BJ (cell line): Measurements from ENCODE around the gene PGAM5. TPM values are rescaled to one million over a fixed set of nuclear protein-coding genes. Genes with fewer than 3 reads are reported as not detected.

ENCODE experiments used
- CTCF ChIA-PET: fragments of 350-600 bp; formaldehyde crosslinking; extraction: SDS; loops from one replicate; lab custom pipeline; 2021; ENCODE audit warnings: antibody characterized with exemption, inconsistent platforms; lab: Yijun Ruan, JAX
- POLR2A ChIA-PET: fragments of 300-600 bp; sonication (Branson Sonifier 250); formaldehyde crosslinking; extraction: SDS; loops from one replicate; lab custom pipeline; 2021; ENCODE audit warnings: antibody characterized with exemption; lab: Charles Lee
- DNase-seq: peaks from one replicate; pipeline ENCODE4 v3.0.0-alpha.2; 2011; ENCODE audit warnings: low read depth
- H3K27me3 ChIP-seq: 2 replicates; pipeline ENCODE4 v1.6.0; 2011; ENCODE audit warnings: low read length; ENCODE audit not compliant: control insufficient read depth, insufficient read depth
- H3K36me3 ChIP-seq: 2 replicates; pipeline ENCODE4 v1.5.1; 2011; ENCODE audit warnings: low read length; ENCODE audit not compliant: control insufficient read depth, insufficient read depth
- H3K4me3 ChIP-seq: 2 replicates; pipeline ENCODE4 v1.5.1; 2011; ENCODE audit warnings: low read depth, mild to moderate bottlenecking, control low read depth, low read length
- CTCF ChIP-seq: IDR thresholded peaks from 2 replicates; pipeline ENCODE4 v1.5.1; 2011; ENCODE audit warnings: low read depth, mild to moderate bottlenecking, control low read depth, inconsistent platforms, low read length, moderate library complexity; ENCODE audit not compliant: insufficient read depth
- polyA plus RNA-seq: library from polyadenylated mRNA; depleted of rRNA; stranded (reverse); fragments of >200 nt; gene quantifications from 2 replicates; pipeline ENCODE4 v1.2.3, GENCODE V29; 2011

The PGAM5 gene
- polyA plus RNA-seq, 1 experiment, result 17.7 TPM

GRCh38 chr12:132720606-132721345, 10.1 kb downstream of the PGAM5 start:
- no peak overlapping the region for H3K4me3 ChIP-seq
- POLR2A ChIA-PET, result no interaction called here
- no peak for TF ChIP-seq CTCF
- peaks cover 32% of the 10 kb centered on the region for H3K36me3 ChIP-seq
- CTCF ChIA-PET, result no interaction called here
- no peaks in the 10 kb centered on the region for H3K27me3 ChIP-seq
- DNase-seq, result no peak

DNA sequence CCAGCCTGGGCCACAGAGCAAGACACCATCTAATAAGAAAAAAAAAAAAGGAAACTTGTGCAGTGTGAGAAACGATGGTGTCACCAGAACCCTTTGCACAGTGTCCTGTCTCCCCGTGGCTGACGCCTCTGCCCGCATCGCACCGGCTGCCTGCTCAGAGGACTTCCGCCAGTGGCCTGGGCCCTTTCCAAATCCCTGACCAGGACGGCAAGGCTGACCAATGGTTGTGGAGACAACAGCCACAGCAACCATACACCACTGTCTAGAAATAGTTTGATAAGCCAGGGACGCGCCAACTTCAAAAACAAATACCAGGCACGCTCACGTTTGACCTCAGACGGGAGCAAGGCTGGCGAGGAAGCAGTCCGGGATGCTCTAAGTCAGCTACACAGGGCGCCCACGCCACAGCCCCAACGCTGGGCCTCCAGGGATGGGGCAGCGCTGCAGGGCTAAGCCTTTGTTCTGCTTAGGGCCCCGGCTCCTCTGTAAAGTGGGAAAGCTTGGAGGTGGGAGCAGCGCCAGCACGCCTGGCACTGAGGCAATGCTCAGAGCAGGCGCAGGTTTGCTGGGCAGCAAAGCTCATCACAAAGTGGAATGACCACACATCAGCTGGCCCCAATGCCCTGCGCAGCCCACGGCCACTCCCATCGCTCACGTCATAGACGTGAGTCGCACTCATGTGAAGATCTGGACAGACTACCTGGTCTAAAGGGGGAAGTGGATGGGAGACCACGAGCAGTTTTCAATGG, 12.5 kb downstream of the PGAM5 start:
- H3K36me3 ChIP-seq, result peaks cover 41% of the 10 kb centered on the region
- DNase-seq, result no peak
- CTCF ChIA-PET, result no interaction called here

GRCh38 chr12:132723764-132724140, 13.1 kb downstream of the PGAM5 start:
- no peak for TF ChIP-seq CTCF
- H3K4me3 ChIP-seq, result no peak overlapping the region
- DNase-seq, result no peak
- ChIA-PET CTCF (interaction anchor here (0.7 to 0.8 kb wide), 2 partner anchors 11 to 36 kb away, joined by 3 read pairs; no protein-coding TSS in a partner anchor), POLR2A (no interaction called here)
- no peaks in the 10 kb centered on the region for H3K27me3 ChIP-seq
- H3K36me3 ChIP-seq, result peaks cover 44% of the 10 kb centered on the region

More for the DNA sequence above, 12.5 kb downstream of the PGAM5 start:
- no peaks in the 10 kb centered on the region for H3K27me3 ChIP-seq
- TF ChIP-seq CTCF, result no peak
- no peak overlapping the region for H3K4me3 ChIP-seq
- POLR2A ChIA-PET, result no interaction called here

DNA sequence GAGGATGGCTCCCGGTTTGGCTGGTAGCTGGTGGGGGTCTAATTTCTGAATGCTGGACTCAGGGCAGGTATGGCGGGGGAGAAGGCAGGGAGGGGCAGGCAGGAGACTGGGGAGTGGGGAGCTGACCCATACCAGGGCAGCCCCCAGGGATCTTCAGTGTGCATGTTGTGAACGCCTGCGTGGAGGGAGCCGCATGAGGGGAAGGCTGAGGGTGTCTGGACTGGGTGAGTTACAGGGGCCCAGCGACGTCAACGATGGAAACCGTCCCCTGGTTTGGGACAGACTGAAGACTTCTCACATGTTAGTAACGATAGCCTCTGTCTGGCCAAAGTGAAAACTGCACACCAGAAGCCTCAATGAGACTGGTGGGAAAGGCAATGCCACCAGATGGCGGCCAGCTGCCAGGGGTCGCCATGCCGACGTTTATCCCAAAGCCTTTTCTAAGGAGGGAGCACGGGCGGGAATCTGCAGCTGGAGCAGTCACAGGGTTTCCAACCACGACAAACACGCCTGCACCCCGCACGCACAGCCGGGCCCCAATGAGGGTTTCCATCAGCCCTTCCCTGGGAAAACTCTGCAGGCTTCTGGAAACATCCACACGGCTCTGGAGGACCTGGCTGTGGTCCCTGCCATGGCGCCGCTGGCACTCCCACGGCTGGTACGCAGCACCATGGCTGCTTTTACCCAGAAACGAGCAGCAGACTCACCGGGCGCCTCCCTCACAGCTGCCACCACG, 14.0 kb downstream of the PGAM5 start:
- H3K36me3 ChIP-seq, result peaks cover 42% of the 10 kb centered on the region
- DNase-seq, result no peak
- no peak for TF ChIP-seq CTCF
- CTCF ChIA-PET, result interaction anchor here (0.7 to 0.8 kb wide), 2 partner anchors 10 to 35 kb away, joined by 3 read pairs; no protein-coding TSS in a partner anchor
- H3K27me3 ChIP-seq, result no peaks in the 10 kb centered on the region
- POLR2A ChIA-PET, result no interaction called here
- no peak overlapping the region for H3K4me3 ChIP-seq

DNA sequence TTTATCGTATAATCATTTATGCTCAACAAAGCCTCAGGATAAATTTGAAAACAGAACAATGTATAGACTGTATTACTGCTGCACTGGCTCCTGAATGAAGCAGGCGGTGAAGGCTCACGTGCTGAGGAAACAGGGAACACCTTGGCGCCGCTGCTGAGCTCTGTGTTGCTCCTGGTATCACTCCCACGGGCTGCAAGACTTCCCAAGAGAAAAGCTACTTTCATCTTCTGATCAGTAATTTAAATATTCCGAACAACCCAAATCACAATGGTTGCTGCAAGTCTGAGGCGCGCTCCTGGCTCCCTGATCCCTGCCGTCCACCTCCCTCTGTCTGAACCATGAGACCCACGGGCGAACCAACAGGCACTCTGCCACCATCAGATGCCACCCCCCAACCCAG, 15.7 kb downstream of the PGAM5 start:
- ChIA-PET CTCF (no interaction called here), POLR2A (no interaction called here)
- Histone ChIP-seq H3K36me3 (peaks cover 38% of the 10 kb centered on the region), H3K27me3 (no peaks in the 10 kb centered on the region), H3K4me3 (no peak overlapping the region)
- no peak for DNase-seq
- TF ChIP-seq CTCF, result no peak
